HG02870 (cell line): ENCODE measurements around the gene DNASE1L2.

Experiments used
- ATAC-seq: cut with Tn5 transposase; IDR thresholded peaks from one replicate; pipeline ENCODE4 v1.9.1; 2021; ENCODE audit warnings: mild to moderate bottlenecking, moderate library complexity; ENCODE audit not compliant: unreplicated experiment

DNASE1L2 gene

GRCh38 chr16:2223221-2223941 is 12.9 kb upstream of the DNASE1L2 start, which contains the start of gene E4F1:
Gene E4F1, plus strand, starts transcription at chr16:2223591. Its CDS starts 23 bp downstream, at chr16:2223614.
- peak; percentile 94 for ATAC-seq

- peak; percentile 2 for ATAC-seq
Measured at GRCh38 chr16:2223942-2224486, 12.2 kb upstream of the DNASE1L2 start.

DNA sequence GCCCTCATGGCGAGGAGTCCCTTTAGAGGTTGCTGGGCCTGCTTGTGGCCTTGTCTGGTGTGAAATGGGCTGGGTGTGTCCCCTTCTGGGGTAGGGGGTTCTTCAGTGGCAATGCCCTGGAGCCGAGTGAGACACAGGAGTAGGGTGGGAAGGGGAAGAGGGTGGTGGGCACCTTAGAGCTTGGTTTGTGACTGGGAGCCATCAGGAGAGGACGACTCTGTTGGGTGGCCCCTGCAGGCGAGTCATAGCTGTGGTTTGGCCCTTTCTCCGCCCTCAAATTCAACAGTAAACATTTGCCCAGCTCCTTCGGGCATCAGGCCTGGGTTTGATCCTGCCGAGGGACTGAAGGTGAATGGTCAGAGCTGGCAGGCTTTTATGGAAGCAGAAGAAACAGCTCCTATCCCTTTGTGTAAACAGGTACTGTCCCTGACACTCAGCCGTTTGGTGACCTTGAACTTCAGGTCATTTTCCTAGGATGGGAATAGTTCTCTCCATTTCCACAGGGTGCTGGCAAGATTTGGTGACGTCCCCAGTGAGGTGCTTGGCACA is 9.9 kb upstream of the DNASE1L2 start:
- no peak for ATAC-seq

- no peak for ATAC-seq
Measured at GRCh38 chr16:2226918-2227317, 9.3 kb upstream of the DNASE1L2 start.

GRCh38 chr16:2228161-2228824 is 8.0 kb upstream of the DNASE1L2 start:
- ATAC-seq: no peak

DNA sequence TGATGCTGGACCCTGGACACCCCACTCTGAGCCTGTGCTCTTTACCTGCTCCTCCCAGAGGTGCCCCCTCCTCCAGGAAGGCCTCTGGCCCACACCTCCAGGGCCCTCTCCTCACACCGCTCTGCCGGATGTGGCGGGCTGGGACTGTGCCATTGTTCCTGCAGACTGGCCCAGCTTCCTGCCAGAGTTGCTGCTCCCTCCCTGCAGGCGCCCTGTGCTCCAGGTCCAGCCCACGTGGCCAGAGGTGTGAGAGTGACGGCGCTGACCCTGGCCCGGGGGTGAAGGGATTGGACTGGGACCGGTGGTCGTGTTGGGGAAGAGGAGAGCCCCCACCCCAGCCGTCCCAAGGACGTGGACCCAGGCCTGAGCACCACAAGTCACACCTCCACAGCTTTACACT is 7.2 kb upstream of the DNASE1L2 start:
- ATAC-seq: no peak

DNA sequence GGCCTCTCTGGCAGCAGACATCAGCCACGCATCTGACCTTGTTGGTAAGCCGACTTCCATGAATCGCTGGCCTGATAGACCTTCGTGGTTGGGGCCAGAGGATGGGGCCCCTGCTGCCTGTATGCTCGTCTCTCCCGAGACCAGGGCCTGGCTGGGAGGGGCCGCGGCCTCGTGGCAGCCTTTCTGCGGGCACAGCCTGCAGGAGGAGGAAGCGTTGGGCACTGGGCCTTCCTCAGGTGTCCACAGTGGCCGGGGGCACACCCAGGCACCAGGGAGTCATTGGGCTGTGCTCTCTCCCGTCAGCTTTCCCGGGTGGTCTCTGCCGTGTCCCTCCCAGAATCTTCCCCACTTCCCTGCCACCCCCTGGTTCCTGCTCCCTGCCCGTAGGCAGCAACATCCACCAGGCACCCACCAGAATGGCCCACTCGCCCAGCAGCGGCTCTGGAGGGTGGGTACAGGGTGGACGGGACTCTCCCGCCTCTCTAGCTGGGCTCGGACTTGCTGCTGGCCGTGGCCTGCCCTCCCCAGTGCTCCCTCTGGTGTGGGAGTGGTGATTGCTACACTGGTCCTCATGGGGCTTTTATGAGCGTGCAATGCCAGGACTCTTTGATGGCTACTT is 6.5 kb upstream of the DNASE1L2 start:
- ATAC-seq: no peak

GRCh38 chr16:2230376-2230775 is 5.9 kb upstream of the DNASE1L2 start:
- ATAC-seq: no peak

DNA sequence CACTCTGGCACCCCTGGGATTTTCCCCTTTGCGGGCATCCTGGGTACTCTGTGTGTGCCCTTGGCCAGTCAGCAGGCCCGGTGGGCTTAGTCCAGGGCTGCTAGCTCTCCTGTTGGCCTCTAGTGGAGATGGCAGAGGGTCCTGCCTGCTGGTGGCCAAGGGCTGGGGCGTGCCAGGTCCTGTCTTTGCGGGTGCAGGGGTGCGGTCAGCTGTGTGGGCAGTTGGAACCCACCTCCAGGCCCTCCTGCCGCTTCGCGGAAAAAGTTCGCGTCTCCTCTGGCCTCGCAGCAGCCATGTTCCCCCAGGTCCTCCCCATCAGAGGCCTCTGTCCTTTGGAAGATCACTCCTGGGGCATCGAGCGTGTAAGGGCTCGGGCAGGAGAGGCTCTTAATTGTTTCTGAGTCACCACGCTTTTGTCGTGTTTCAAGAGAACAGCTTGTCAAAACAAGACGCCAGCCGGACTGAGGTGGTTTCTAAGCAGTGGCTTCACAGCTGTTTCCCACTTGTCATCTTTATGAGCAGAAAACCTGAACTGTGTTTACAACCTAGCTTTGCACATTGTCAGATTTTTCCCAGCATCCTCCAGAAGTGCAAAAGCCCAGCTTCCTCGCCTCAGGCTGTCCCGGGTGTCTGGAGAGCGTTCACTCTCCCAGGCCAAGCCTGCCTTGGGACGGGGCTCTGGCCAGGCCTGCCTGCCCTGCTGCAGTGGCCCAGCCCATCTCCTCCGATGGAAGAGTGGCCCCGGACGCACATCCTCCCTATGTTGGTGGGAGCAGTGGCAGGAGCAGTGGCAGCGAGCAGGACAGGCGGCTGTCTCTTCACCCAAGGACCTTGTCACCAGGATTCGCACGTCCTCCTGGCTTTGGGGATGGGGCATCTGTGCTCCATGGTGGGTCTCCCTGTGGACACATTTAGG is 5.0 kb upstream of the DNASE1L2 start:
- no peak for ATAC-seq

DNA sequence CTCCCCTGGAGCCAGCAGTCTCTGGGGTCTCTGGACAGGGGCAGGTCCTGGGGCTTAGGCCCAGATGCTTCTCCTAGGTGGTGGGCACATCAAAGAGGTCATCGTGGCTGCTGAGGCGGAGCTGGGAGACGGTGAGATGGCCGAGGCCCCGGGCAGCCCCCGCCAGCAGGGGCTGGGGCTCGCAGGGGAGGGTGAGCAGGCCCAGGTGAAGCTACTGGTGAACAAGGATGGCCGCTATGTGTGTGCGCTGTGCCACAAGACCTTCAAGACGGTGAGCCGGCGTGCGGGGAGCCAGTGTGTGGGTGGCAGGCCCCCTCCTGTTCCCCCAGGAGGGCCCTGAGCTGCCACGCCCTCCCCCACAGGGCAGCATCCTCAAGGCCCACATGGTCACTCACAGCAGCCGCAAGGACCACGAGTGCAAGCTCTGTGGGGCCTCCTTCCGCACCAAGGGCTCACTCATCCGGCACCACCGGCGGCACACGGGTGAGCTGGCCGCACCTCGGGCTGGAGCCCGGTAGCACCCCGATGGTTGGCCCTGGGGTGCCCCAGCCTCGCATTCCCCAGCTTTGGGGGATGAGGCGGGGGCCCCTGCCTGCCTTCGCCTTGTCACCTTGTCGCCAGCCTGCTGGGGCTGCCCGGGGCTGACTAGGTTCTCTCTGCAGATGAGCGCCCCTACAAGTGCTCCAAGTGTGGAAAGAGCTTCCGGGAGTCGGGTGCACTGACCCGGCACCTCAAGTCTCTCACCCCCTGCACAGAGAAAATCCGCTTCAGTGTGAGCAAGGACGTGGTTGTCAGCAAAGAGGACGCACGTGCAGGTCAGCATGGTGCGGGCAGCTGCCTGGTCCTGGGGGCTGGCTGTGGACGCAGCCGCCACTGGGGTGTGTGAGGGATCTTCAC is 3.9 kb upstream of the DNASE1L2 start:
- no peak for ATAC-seq

GRCh38 chr16:2233046-2233775 is 3.0 kb upstream of the DNASE1L2 start:
- ATAC-seq: no peak

GRCh38 chr16:2233872-2234812 is 2.1 kb upstream of the DNASE1L2 start:
- no peak for ATAC-seq

- ATAC-seq: no peak
Measured at GRCh38 chr16:2234813-2235170, 1.5 kb upstream of the DNASE1L2 start.

- ATAC-seq: no peak
Measured at GRCh38 chr16:2235234-2235651, 1.0 kb upstream of the DNASE1L2 start.

DNA sequence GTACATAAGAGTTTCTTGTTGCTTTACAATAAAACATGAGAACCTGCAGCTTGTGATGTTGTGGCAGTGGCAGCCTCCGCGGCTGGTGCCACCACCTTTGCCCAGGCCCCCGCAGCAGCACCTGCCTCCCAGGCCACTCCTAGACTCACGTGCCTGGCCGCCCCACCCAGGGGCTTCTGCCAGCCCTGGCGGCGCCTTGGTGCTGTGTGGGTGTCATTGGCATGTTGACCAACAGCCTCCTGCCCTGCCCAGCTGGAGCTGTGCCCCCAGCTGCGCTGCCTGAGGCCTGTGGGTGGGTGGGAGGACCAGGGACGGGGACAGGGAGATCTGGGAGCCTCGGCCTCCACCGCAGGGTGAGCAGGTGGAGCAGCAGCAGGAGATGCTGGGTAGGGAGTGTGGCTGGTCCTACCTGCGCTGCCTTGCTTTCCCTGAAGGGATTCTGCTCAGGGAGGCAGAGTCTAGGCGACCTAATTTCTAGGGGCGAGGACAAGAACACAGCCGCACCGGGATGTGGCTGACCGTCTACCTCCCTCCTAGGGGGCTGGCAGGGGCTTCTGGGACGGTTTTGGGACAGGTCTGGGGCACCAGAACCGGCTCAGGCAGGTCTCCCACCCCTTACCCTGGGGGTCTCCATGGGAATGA is 428 bp upstream of the DNASE1L2 start:
- ATAC-seq: no peak

GRCh38 chr16:2237102-2237482 is 848 bp downstream of the DNASE1L2 start:
- ATAC-seq: no peak

GRCh38 chr16:2237493-2238149 is 1.4 kb downstream of the DNASE1L2 start:
- no peak for ATAC-seq
